ENCODE data around the gene GRID1.
"Not testable (repeated sequence)": the region's sequence is repeated elsewhere in the genome, so short reads cannot be mapped to it uniquely, and the experiment has no call there.

Gene GRID1

GRCh38 chr10:86079088-86079487, 287.5 kb downstream of the GRID1 start:
- no peak overlapping the region for H3K4me3 ChIP-seq (ENCODE audit: control insufficient read depth, low read depth, low read length)
- peak; percentile 52 for DNase-seq (ENCODE audit: low read depth)
- TF ChIP-seq CTCF (conservative IDR thresholded peaks at IDR 0.05; ENCODE audit: control insufficient read depth, insufficient read depth, low read depth, low read length): no peak

- H3K4me3 ChIP-seq (ENCODE audit: control insufficient read depth, low read depth, low read length): no peak overlapping the region
- no peak for TF ChIP-seq CTCF (conservative IDR thresholded peaks at IDR 0.05; ENCODE audit: control insufficient read depth, insufficient read depth, low read depth, low read length)
These were observed 288.0 kb downstream of the GRID1 start for GRCh38 chr10:86078639-86079035.

GRCh38 chr10:86077871-86078638, 288.5 kb downstream of the GRID1 start:
- no peak for DNase-seq (ENCODE audit: low read depth)
- TF ChIP-seq CTCF (conservative IDR thresholded peaks at IDR 0.05; ENCODE audit: control insufficient read depth, insufficient read depth, low read depth, low read length): no peak
- H3K4me3 ChIP-seq (ENCODE audit: control insufficient read depth, low read depth, low read length): no peak overlapping the region

More at GRCh38 chr10:86078639-86079035, 288.0 kb downstream of the GRID1 start:
- DNase-seq (ENCODE audit: low read depth): no peak

- DNase-seq (ENCODE audit: low read depth): no peak
These were observed 289.3 kb downstream of the GRID1 start for GRCh38 chr10:86077271-86077670.

GRCh38 chr10:86076497-86076896, 290.1 kb downstream of the GRID1 start:
- H3K4me3 ChIP-seq (ENCODE audit: control insufficient read depth, low read depth, low read length); DNase-seq (ENCODE audit: low read depth): not testable (repeated sequence)

More at GRCh38 chr10:86077271-86077670, 289.3 kb downstream of the GRID1 start:
- H3K4me3 ChIP-seq (ENCODE audit: control insufficient read depth, low read depth, low read length): no peak overlapping the region
- TF ChIP-seq CTCF (conservative IDR thresholded peaks at IDR 0.05; ENCODE audit: control insufficient read depth, insufficient read depth, low read depth, low read length): no peak

GRCh38 chr10:86075512-86075911, 291.1 kb downstream of the GRID1 start:
- no peak for DNase-seq (ENCODE audit: low read depth)
- H3K4me3 ChIP-seq (ENCODE audit: control insufficient read depth, low read depth, low read length): no peak overlapping the region
- TF ChIP-seq CTCF (conservative IDR thresholded peaks at IDR 0.05; ENCODE audit: control insufficient read depth, insufficient read depth, low read depth, low read length): no peak

- DNase-seq (ENCODE audit: low read depth): no peak
- no peak overlapping the region for H3K4me3 ChIP-seq (ENCODE audit: control insufficient read depth, low read depth, low read length)
- no peak for TF ChIP-seq CTCF (conservative IDR thresholded peaks at IDR 0.05; ENCODE audit: control insufficient read depth, insufficient read depth, low read depth, low read length)
These were observed 292.3 kb downstream of the GRID1 start for GRCh38 chr10:86074294-86074693.

Measured in fibroblast of mammary gland (primary cell).